GM12873 (cell line): Measurements from ENCODE around the gene NDUFA7.

ENCODE experiments used
- TF ChIP-seq, protein P1 (sequence below): IDR thresholded peaks from 2 replicates; pipeline ENCODE4 v1.5.1; 2012; ENCODE audit warnings: low read depth, mild to moderate bottlenecking, moderate library complexity, low read length, control low read depth; ENCODE audit not compliant: insufficient read depth; ENCODE audit errors: missing control alignments

Gene NDUFA7

GRCh38 chr19:8316351-8317125, 4.6 kb downstream of the NDUFA7 start:
- TF ChIP-seq, protein P1, sequence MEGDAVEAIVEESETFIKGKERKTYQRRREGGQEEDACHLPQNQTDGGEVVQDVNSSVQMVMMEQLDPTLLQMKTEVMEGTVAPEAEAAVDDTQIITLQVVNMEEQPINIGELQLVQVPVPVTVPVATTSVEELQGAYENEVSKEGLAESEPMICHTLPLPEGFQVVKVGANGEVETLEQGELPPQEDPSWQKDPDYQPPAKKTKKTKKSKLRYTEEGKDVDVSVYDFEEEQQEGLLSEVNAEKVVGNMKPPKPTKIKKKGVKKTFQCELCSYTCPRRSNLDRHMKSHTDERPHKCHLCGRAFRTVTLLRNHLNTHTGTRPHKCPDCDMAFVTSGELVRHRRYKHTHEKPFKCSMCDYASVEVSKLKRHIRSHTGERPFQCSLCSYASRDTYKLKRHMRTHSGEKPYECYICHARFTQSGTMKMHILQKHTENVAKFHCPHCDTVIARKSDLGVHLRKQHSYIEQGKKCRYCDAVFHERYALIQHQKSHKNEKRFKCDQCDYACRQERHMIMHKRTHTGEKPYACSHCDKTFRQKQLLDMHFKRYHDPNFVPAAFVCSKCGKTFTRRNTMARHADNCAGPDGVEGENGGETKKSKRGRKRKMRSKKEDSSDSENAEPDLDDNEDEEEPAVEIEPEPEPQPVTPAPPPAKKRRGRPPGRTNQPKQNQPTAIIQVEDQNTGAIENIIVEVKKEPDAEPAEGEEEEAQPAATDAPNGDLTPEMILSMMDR: no peak

DNA sequence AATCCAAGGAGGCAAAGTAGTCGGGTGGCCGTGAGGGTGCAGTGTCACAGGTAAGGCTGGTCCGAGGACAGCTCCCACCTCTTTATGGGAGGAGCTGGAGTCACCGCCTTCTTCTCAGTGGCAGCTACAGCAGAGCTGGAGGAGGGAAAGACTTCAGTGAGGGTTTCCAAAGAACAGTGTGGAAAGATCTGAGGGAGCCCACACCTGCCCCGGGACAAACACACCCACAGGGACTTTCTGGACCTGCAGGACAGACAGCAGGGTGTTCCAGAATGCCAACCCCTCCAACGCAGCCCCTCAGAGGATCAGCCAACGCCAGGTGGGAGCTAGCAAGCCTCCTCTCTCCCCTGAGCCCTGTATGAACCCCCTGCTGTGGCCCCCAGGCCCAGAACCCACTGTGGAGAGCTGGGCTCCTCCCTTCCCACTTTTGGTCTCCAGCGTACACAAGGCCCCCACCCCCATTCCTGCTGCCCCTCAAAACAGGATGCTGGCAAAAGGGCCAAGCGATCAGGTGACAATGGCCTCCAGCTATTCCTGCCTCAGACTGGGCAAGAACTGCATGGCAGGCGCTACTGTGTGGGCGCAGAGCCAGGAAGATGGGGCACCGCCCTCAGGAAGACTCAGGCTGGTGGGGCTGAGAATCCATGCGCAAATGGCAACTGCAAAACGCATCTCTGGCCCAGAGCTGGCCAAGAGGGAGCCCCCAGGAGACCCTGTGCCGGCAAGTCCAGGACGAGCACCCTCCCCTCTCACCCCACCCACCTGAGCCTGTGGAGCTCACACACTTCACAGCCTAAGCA, 9.5 kb downstream of the NDUFA7 start:
- TF ChIP-seq, protein P1: no peak

GRCh38 chr19:8310342-8311055, 10.7 kb downstream of the NDUFA7 start:
- TF ChIP-seq, protein P1: no peak

GRCh38 chr19:8308891-8309291, 12.3 kb downstream of the NDUFA7 start:
- TF ChIP-seq, protein P1: no peak

DNA sequence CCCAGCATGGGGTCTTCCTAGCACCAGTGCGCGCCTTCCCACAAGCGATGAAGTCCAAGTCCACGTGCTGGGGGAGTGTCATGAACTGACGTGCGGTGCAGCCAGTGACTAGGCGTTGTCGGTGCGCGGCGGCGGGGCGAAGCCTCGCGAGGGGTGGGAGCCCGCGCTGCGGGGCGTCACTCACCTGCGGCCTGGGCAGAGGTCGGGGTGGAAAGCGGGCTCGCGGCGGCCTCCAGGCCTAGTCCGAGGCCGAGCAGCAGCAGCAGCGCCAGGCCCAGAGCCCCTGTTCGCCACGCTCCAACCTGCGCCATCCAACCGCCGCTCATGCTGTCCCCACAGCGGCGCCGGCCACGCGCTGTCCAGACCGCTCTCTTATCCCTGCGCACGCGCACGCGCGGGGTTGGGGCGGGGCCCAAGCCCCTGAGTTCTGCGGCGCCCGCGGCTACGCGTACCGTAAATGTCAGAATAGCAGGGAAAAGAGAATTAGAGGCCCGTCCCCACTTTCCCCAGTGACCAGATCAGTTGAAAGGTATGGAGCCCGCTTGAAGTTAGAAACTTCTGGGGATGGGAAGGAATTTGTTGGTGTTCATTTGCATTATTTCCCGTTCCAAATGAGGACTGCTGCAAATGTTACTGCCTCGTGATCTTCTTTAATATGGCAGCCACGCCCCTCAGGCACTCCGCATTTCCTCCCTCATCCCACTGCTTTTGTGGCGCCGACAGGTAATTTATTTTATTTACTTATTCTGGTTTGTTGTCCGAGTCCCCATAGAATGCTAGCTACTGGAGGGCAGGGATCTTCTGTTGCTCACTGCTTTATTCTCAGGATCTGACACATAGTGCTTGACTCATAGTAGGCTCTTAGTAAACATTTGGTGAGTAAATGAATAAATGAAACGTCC, 13.0 kb downstream of the NDUFA7 start, which contains the start of gene CD320:
Gene CD320 (minus strand): TSS at position 394 of the 902 bp plus-strand sequence. CDS start 68 bp downstream, at position 326.
- TF ChIP-seq, protein P1: no peak

DNA sequence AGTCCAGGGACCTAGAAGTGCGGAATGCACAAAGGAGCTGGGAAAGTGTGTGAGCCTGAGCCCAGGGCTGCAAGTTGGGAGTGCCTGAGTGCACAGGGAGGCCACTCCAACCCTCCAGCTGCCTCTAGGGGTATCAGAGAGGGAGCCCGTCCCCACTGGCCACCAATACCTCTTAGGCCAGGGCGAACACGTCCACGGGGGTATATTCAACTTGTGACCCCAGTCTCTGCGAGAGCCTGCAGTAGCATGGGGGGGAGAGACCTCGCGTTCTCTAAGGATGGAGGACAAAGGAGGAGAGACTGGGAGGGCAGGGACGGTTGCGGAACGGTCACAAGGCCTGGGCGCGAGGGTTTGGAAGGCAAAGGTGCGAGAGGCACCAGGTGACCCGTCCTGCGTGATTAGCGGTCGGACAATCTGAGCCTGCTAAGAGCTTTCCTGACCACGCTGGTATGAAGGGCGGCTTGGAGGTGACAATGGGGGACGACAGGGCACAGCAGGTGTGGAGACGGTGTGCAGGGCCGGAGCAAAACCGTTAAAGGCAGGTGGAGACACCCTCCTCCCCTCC, 13.7 kb downstream of the NDUFA7 start:
- TF ChIP-seq, protein P1: no peak
